NCI-H1417 treated with DMSO at 0.1 percent for 48 hours (cell line): ENCODE results near the gene PCBD1.

Experiments
- DNase-seq: peaks from one replicate; lab custom pipeline; 2025; lab: John Stamatoyannopoulos, UW

The PCBD1 gene

GRCh38 chr10:70917226-70917625 is 28.9 kb upstream of the PCBD1 start:
- no peak for DNase-seq

GRCh38 chr10:70916241-70916640 is 27.9 kb upstream of the PCBD1 start:
- DNase-seq = no peak

GRCh38 chr10:70915806-70916205 is 27.4 kb upstream of the PCBD1 start:
- no peak for DNase-seq

GRCh38 chr10:70915206-70915605 is 26.8 kb upstream of the PCBD1 start:
- DNase-seq = no peak

GRCh38 chr10:70914316-70914864 is 26.0 kb upstream of the PCBD1 start:
- no peak for DNase-seq

GRCh38 chr10:70913893-70914240 is 25.5 kb upstream of the PCBD1 start:
- no peak for DNase-seq

- no peak for DNase-seq
Measured at GRCh38 chr10:70913191-70913892, 25.0 kb upstream of the PCBD1 start.

- DNase-seq = no peak
Measured at GRCh38 chr10:70912556-70912955, 24.2 kb upstream of the PCBD1 start.

- DNase-seq = no peak
Measured at GRCh38 chr10:70911386-70911785, 23.0 kb upstream of the PCBD1 start.

GRCh38 chr10:70910486-70911341 is 22.3 kb upstream of the PCBD1 start:
- no peak for DNase-seq

GRCh38 chr10:70909326-70909935 is 21.1 kb upstream of the PCBD1 start:
- DNase-seq = no peak

- DNase-seq = no peak
Measured at GRCh38 chr10:70908406-70909296, 20.3 kb upstream of the PCBD1 start.

GRCh38 chr10:70907637-70908405 is 19.5 kb upstream of the PCBD1 start:
- no peak for DNase-seq

- DNase-seq = no peak
Measured at GRCh38 chr10:70906953-70907636, 18.7 kb upstream of the PCBD1 start.

- DNase-seq = no peak
Measured at GRCh38 chr10:70906031-70906783, 17.8 kb upstream of the PCBD1 start.

- no peak for DNase-seq
Measured at GRCh38 chr10:70905071-70906021, 17.0 kb upstream of the PCBD1 start.

GRCh38 chr10:70903262-70903921 is 15.0 kb upstream of the PCBD1 start:
- no peak for DNase-seq
